AG09319 (cell line): ENCODE measurements around the gene PKNOX1.

Source experiments
- DNase-seq: peaks from one replicate; pipeline ENCODE4 v3.0.0-alpha.2; 2010; ENCODE audit warnings: low read depth; ENCODE audit errors: extremely low read depth
- CTCF ChIP-seq: IDR thresholded peaks from 2 replicates; pipeline ENCODE4 v1.5.1; 2011; ENCODE audit warnings: low read depth, mild to moderate bottlenecking, inconsistent platforms, low read length, moderate library complexity

Gene PKNOX1

GRCh38 chr21:43021191-43021590 is 46.8 kb downstream of the PKNOX1 start:
- no peak for DNase-seq
- no peak for TF ChIP-seq CTCF

DNA sequence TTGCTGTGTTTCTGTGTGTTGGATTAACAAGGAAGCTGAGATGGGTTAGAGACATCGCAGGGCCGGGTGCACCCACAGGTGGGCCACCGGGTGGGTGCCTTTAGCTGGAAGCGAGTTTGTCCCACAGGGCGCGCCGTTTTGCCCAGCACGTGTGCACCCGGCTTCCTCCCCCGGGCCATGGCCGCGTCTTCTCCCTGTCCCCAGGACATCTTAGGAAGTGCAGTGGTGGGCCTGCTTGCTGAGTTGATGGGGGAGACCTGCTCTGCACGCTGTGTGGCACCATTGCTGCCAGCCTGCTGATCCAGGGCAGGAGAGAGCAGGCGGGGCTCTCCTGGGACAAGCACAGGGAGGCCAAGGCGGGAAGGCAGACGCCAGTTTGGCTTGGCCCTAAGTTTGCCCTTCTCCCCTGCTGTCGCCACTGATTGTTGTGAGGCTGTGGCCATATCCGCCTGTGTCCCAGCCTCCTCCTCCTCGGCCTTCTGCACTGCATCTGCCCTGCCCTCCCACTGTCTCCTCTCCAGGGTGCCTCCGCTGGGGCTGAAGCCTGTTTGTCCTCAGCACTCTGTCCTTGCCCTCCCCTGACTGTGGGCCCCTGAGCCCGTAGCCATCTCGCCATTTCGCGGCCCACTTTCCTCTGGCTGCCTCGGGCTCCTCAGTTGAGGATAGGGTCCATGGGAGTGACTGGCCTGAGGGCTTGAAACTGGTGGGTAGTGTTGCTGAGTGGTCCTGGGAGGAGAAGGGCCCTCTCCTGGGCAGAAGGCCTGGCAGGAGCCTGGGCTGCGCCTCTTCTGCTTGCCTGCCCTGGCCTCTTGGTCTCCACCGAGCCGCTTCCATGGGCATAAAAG is 47.6 kb downstream of the PKNOX1 start:
- no peak for DNase-seq
- no peak for TF ChIP-seq CTCF

DNA sequence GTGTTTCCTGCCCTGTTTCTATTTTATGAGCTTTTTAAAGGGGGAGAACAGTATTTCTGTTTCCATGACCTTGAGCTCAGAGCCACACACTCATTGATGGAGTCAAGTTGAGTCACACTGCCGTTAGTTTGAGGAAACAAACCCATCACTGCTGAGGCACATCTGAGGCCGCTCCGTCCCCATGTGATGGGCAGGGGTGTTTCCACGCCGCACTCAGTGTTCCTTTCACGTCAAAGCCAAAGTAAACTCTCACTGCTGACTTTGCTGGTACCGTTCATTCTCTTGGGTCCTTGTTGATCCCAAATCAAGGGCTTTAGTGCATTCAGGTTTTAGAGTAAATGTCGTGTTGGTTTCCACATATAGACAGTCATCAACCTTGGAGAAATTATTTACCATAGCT is 48.8 kb downstream of the PKNOX1 start:
- DNase-seq = no peak
- TF ChIP-seq CTCF = no peak

DNA sequence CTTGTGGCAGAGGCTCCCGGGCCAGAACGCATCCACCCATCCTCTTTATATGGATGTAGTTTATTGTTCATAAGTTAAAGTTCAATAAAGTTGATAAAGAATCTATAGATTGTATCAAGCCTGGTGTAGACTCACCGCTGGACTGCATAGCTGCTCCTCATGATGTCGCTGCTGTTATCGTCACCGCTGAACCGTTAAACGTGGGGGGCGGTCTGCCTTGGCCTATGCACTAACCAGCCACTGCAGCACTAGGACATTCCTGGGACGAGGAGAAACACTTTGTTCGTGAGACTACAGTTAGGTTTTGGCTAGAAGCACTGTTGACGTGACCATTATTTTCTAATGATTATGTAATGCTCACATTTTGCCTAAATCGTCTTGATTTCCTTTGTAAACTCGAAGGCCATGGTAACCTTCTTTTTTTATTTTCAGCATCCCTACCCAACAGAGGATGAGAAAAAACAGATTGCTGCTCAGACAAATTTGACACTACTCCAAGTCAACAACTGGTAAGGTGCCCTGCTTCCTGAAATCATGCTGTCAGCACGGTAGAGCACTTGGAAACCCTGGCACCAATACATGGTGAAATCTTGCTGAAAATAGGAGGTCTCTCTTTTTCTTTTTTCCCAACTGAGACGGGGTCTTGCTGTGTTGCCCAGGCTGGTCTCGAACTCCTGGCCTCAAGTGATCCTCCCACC is 50.2 kb downstream of the PKNOX1 start:
- no peak for TF ChIP-seq CTCF
- no peak for DNase-seq

DNA sequence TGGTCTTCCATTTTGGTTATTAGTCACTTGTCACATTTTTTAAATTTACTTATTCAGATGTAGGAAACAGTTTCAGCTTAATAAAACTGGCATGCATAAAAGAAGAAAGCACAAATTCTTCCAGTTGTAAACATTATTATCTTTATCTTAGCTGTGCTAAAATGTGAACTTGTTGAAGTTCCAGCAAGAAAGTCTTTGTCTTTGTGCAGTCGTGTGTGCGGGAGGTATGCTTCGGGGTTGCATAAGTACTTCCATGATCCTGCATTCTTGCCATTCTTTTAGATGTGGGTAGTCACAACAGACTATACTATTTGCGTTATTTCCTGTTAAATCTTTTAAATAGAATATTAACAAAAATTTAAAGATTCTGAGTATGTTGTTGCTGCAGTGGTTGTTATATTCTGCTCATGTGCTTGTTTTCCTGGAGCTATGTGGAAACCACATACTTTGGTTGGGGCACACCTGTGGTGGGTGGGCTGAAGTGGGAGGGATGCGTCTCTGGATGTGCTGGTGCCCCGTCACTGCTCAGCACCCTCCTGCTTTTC is 51.3 kb downstream of the PKNOX1 start:
- no peak for DNase-seq
- no peak for TF ChIP-seq CTCF

DNA sequence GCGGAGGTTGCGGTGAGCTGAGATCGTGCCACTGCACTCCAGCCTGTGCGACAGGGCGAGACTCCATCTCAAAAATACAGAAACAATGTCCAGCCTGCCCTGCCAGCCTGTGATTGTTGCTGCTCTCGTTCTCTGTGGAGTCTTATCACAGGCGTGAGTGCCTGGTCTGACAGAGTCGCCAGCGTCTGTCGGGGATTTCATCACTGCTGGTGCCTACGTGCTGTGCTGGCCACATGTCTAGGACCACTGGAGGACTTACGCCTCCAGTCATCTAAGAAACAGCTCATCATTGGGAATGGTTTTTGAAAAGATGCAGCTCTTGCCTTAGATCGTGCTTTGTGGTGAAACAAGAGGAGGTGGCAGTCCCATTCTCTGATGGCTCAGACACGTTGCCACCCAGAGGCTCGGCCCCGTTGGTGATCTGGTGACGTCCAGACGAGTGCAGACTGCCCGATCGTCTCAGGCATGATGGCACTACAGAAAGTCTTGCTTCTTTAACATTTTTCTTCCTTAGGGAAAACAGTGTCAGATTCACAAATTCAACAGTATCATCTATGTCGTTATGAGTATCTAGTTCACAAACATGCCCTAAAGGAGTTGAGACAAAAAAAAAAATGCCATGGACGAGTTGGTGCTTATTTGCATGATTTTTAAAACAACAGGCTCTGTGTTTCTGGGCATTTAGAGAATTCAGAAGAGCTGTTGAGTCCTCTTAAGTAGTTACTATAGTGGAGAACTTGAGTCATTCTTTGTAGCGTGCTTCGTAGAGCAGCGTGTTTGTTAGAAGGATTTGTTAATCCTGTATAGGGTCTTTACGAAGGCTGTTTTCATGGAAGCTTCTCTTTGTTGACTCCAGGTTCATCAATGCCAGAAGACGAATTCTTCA is 53.7 kb downstream of the PKNOX1 start:
- DNase-seq = no peak
- no peak for TF ChIP-seq CTCF
